Gastrocnemius medialis (tissue), 4 donors: Measurements from ENCODE around the gene PARP6. TPM values are rescaled to one million over a fixed set of nuclear protein-coding genes. Genes with fewer than 3 reads are reported as not detected.
A peak's percentile ranks its signal among the peaks of the same experiment; 100 is the strongest.

Experiments used
- ATAC-seq, 2 donors: fragments of 150-250 bp; one replicate each; pipeline ENCODE4 v1.9.1; 2016
- DNase-seq, 2 donors: peaks; one replicate each; pipeline ENCODE4 v3.0.0-alpha.2; 2019
- H3K27ac ChIP-seq, 4 donors: fragments of 200-600 bp; sonication (generic); 1 replicate in 1 of 4; 2 replicates in 3 of 4; pipeline ENCODE4 v1.5.1; 2016 to 2018; ENCODE audit warnings: mild to moderate bottlenecking in 2 of 4, moderate library complexity in 1 of 4
- H3K27me3 ChIP-seq, 3 donors: fragments of 200-600 bp; sonication (generic) in 2 of 3; 1 replicate in 1 of 3; 2 replicates in 2 of 3; pipeline versions ENCODE4 v1.5.1 to v1.6.0; 2016 to 2019; ENCODE audit warnings: mild to moderate bottlenecking in 1 of 3, moderate library complexity in 1 of 3
- H3K36me3 ChIP-seq, 2 donors: fragments of 200-600 bp; sonication (generic) in 1 of 2; one replicate each; pipeline ENCODE4 v1.5.1; 2017 to 2018
- H3K4me1 ChIP-seq, 2 donors: fragments of 200-600 bp; sonication (generic) in 1 of 2; one replicate each; pipeline ENCODE4 v1.5.1; 2016 to 2017; ENCODE audit warnings: mild to moderate bottlenecking in 2 of 2
- H3K4me3 ChIP-seq, 4 donors: fragments of 200-600 bp; sonication (generic) in 3 of 4; 1 replicate in 1 of 4; 2 replicates in 3 of 4; pipeline ENCODE4 v1.5.1; 2016 to 2019; ENCODE audit warnings: mild to moderate bottlenecking in 2 of 4
- H3K9me3 ChIP-seq, 3 donors: fragments of 200-600 bp; sonication (generic) in 2 of 3; 1 replicate in 1 of 3; 2 replicates in 2 of 3; pipeline ENCODE4 v1.5.1; 2016 to 2019
- POLR2A ChIP-seq, 2 donors: fragments of 450-650 bp; IDR thresholded peaks; one replicate each; pipeline ENCODE4 v1.6.1; 2017; ENCODE audit warnings: antibody characterized with exemption in 2 of 2, mild to moderate bottlenecking in 2 of 2, moderate library complexity in 2 of 2
- in situ Hi-C, 4 donors: fragments of 200-750 bp; cut with MboI; loops; one replicate each; pipeline versions ENCODE4 v1.15.0 to v1.8.0; 2017; ENCODE audit warnings: low sequenced_read_pairs in 4 of 4
- intact Hi-C: fragments of 100-400 bp; cut with DNase I; formaldehyde crosslinking; loops from one replicate; pipeline ENCODE4 v1.15.1; 2023; ENCODE audit warnings: low total_unique reads
- total RNA-seq, 4 donors: library from RNA; depleted of rRNA; stranded (reverse); fragments of >200 nt; gene quantifications; one replicate each; pipeline versions ENCODE4 v1.1.0 to v1.2.3, GENCODE V29; 2016
- TF ChIP-seq, protein P1 (sequence below), 5 experiments: fragments of 450-650 bp in 3 of 5; fragments of 200-600 bp in 2 of 5; sonication (generic) in 2 of 5; IDR thresholded peaks in 4 of 5; conservative IDR thresholded peaks in 1 of 5; 1 replicate in 4 of 5; 2 replicates in 1 of 5; pipeline ENCODE4 v1.5.1; 2016 to 2019; ENCODE audit warnings: antibody characterized with exemption in 5 of 5, mild to moderate bottlenecking in 3 of 5, moderate library complexity in 3 of 5

Gene PARP6
- total RNA-seq, 4 donors from 2014 or later: 51.7 to 84.7 (median 66.9) TPM

GRCh38 chr15:72229076-72229946, 43.0 kb downstream of the PARP6 start:
- no peaks in the 10 kb centered on the region for H3K36me3 ChIP-seq
- ATAC-seq (no peak), DNase-seq (no peak)
- H3K4me3 ChIP-seq: peak overlapping the region; percentile 68 to 96 (median 80)
- in situ Hi-C loops (no loop called here), intact Hi-C loops (no loop called here)
- H3K27me3 ChIP-seq: no peaks in the 10 kb centered on the region
- no peak for TF ChIP-seq POLR2A (IDR thresholded peaks at IDR 0.05)
- TF ChIP-seq, protein P1, sequence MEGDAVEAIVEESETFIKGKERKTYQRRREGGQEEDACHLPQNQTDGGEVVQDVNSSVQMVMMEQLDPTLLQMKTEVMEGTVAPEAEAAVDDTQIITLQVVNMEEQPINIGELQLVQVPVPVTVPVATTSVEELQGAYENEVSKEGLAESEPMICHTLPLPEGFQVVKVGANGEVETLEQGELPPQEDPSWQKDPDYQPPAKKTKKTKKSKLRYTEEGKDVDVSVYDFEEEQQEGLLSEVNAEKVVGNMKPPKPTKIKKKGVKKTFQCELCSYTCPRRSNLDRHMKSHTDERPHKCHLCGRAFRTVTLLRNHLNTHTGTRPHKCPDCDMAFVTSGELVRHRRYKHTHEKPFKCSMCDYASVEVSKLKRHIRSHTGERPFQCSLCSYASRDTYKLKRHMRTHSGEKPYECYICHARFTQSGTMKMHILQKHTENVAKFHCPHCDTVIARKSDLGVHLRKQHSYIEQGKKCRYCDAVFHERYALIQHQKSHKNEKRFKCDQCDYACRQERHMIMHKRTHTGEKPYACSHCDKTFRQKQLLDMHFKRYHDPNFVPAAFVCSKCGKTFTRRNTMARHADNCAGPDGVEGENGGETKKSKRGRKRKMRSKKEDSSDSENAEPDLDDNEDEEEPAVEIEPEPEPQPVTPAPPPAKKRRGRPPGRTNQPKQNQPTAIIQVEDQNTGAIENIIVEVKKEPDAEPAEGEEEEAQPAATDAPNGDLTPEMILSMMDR (IDR thresholded peaks at IDR 0.05 in 4 of 5, conservative IDR thresholded peaks at IDR 0.05 in 1 of 5): no peak
- H3K27ac ChIP-seq: peak overlapping the region; percentile 96 to 99 (median 98)
- peaks cover 46 to 60% of the 10 kb centered on the region in 2 donors for H3K4me1 ChIP-seq
- H3K9me3 ChIP-seq: no peaks in the 10 kb centered on the region

GRCh38 chr15:72227720-72228119, 44.6 kb downstream of the PARP6 start:
- ATAC-seq (no peak), DNase-seq (no peak)
- no peaks in the 10 kb centered on the region for H3K27me3 ChIP-seq
- H3K9me3 ChIP-seq: no peaks in the 10 kb centered on the region
- in situ Hi-C loops: no loop called here
- no peaks in the 10 kb centered on the region for H3K36me3 ChIP-seq
- H3K4me3 ChIP-seq: peak overlapping the region in 3 of 4 donors; percentile 11 to 83 (median 68)
- TF ChIP-seq, protein P1 (IDR thresholded peaks at IDR 0.05 in 4 of 5, conservative IDR thresholded peaks at IDR 0.05 in 1 of 5): no peak
- no peak for TF ChIP-seq POLR2A (IDR thresholded peaks at IDR 0.05)
- H3K27ac ChIP-seq: peak overlapping the region; percentile 96 to 99 (median 98)
- peaks cover 61 to 76% of the 10 kb centered on the region in 2 donors for H3K4me1 ChIP-seq
- intact Hi-C loops: no loop called here

DNA sequence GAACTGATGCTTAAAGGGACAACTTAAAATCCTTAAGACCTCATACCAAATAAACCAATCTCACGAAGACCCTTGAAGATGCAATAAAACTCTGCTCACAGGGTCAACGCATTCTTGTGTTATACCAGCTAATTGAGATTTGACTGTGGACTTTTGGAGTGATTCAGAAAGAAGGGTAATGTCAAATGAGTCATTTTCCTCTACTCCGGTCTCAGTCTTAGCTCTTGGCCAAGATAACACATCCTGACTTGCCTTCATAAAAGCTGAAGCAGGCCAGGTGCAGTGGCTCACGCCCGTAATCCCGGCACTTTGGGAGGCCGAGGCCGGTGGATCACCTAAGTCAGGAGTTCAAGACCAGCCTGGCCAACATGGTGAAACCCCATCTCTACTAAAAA, 45.2 kb downstream of the PARP6 start:
- peak overlapping the region; percentile 96 to 99 (median 98) for H3K27ac ChIP-seq
- TF ChIP-seq, protein P1 (IDR thresholded peaks at IDR 0.05 in 4 of 5, conservative IDR thresholded peaks at IDR 0.05 in 1 of 5): no peak
- TF ChIP-seq POLR2A (IDR thresholded peaks at IDR 0.05): no peak
- no peaks in the 10 kb centered on the region for H3K9me3 ChIP-seq
- H3K36me3 ChIP-seq: no peaks in the 10 kb centered on the region
- ATAC-seq (no peak), DNase-seq (peak in 1 of 2 donors; percentile 68)
- peak overlapping the region in 1 of 4 donors; percentile 28 for H3K4me3 ChIP-seq
- H3K27me3 ChIP-seq: no peaks in the 10 kb centered on the region
- H3K4me1 ChIP-seq: peaks cover 67 to 76% of the 10 kb centered on the region in 2 donors
- in situ Hi-C loops (no loop called here), intact Hi-C loops (no loop called here)

DNA sequence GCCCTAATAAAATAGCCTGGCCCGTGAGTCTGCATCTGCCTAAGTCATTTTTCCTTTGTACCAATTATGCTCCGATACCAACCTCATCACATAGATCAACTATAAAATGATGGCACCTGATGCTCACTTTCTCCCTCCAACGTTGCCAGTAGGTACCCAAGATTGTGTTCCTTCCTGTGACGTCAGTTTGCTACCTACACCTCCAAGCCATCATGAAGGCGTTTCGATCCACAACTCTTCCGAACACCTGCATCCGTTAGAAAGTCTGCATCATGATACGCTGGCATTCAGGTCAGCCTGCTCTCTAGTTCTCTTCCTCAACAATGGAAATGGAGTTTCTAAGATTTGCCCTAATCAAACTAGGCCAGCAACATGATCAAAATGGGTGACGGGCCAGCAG, 49.1 kb downstream of the PARP6 start:
- H3K27me3 ChIP-seq: no peaks in the 10 kb centered on the region
- peaks cover 86 to 95% of the 10 kb centered on the region in 2 donors for H3K4me1 ChIP-seq
- ATAC-seq (no peak), DNase-seq (no peak)
- in situ Hi-C loops (no loop called here), intact Hi-C loops (loop anchor here (2.0 kb wide), 1 partner anchor 22 kb away; no protein-coding TSS in a partner anchor)
- H3K36me3 ChIP-seq: peaks cover 0 to 6% of the 10 kb centered on the region in 2 donors
- H3K27ac ChIP-seq: peak overlapping the region; percentile 96 to 99 (median 98)
- H3K9me3 ChIP-seq: no peaks in the 10 kb centered on the region
- TF ChIP-seq, protein P1 (IDR thresholded peaks at IDR 0.05 in 4 of 5, conservative IDR thresholded peaks at IDR 0.05 in 1 of 5): no peak
- TF ChIP-seq POLR2A (IDR thresholded peaks at IDR 0.05): no peak
- no peak overlapping the region for H3K4me3 ChIP-seq
